HTERT RPE-1 (cell line): ENCODE results near the gene SHTN1.

Experiments
- in situ Hi-C: fragments of 300-500 bp; cut with MboI; formaldehyde crosslinking; loops from 4 replicates; pipeline ENCODE4 v1.14.3; 2020; ENCODE audit warnings: low sequenced_read_pairs

Gene SHTN1

DNA sequence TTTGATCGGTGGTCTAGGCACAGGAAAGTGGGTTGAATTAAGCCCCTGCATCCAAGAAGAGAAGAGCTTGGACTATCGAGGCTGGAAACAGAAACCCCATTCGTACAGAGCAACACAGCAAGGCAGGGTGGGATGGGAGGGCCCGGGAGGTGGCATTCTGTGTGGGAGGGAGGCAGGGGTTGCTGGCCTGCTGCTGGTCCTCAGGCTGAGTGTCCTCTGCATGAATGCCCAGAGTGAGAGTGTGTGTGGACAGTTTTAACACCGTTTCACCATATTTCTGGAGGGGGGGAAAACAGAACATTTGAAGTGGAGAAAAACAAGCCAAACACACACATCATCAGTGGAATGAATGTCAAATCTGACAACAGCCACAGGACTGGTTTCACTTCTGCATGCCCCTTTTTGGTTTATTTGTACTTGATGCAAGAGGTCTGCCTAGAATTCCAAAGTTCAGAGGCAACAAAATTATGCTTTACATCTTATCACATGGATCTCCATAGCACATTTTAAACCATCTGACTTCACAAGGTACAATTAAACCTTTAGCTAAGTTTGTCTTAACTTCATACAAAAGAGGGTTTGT is 166.8 kb downstream of the SHTN1 start:
- in situ Hi-C loops, result no loop called here

DNA sequence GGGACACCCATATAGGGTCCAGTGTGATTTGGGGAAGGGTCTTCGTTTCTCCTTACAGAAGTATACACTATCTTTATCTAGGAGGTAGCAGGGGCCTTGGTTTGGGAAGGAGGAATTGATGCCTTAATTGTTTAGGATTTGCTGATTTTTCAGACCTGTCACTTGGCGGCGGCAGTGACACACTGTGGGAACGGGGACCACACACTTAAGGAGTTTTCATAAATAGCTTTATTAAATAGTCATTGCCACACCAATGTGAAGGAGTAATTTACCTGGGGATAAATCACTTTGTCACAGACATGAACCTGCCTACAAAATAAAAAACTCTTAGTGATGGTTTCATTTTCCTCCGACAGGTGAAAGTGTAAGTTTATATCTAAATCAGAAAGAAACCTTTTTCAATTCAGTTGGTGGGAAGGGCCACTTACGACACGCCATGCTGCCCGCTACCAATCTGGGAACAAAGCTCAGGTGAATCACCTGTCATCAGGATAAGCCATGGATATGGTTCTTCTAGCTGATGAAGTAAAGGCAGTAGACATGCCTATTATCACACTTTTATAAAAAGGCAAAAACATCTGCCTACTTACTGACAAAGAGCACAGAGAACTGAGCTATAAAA is 168.0 kb downstream of the SHTN1 start:
- in situ Hi-C loops, result no loop called here

DNA sequence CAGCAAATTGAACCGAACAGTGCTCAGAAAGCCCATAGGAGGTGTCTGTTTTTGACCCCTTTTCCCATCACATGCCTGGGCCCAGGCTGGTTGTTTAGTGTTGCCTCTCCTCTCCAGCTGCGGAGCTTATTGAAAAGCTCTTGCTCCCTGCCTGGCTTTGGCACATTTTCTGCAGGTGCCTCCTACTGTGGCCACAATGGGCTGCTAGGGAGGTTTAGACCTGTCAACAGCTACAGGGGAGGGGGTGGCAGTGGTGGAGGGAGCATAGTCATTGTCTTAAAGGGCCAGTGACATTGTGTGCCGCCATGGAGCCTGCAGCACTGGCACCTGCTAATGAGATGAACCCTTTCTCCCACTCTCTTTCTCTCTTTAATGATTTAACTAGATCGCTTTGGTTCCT is 168.9 kb downstream of the SHTN1 start:
- in situ Hi-C loops, result no loop called here

DNA sequence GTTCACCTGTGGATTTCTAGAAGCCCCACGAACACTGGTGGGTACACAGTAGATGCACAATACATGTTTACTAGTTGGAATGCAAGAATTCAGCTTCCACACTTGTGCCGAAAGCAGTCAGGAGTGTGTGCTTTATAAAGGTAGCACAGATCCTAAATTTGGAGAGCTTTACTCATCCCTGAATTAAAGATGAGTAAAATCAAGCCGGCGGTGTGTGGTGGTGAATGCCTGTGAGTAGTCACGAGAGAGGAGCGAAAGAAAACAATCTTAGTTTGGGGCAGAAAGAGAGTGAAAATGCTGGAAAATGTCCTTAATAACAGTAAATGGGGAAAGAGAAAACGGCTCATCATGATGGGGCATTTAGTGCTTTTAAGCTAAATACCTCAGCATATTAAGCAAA is 169.3 kb downstream of the SHTN1 start:
- in situ Hi-C loops, result no loop called here

DNA sequence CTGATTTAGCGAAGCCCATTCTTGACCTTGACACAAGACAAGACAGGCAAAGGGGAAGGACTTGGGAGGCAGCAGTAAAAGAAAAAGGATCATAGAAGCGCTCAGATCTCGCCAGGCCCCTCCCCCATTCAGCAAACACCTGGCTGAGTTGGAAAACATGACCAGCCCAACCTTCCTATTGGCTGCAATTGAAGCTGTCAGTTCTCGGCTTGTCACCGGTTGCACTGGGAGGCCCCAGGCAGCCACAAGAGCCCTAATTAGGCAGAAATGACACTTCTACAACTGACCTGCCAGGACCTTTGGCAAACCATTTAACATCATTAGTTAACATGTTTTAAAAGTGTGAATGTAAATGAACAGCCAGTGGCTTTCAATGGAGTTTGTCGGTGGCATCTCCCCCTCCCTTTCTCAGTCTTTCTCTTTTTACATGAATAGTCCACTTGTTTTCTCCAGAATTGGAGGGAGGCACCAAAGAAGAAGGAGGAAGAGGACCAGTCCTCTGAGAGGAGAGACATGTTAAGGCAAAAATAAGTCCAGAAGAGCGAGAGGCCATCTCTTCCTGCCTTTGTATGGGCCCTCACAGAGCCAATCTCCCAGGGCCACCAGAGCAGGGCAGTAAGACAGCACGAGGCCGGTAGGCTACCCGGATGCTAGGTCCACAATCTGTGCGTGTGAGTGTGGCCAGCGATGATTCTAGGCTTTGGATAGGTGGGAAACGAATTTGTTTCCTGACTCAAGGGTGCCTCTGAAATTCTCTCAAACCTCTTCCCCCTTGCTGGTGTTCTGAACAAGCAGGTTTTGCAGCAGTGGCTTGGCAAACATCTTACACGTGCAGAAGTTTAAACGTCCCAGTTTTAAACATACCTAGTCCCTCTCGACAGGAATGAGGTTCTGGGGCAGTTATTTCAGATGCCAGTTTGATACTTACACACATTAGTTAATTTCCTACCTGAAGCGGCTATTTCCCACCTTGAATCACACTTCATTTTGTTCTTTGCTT is 170.7 kb downstream of the SHTN1 start:
- in situ Hi-C loops, result no loop called here

DNA sequence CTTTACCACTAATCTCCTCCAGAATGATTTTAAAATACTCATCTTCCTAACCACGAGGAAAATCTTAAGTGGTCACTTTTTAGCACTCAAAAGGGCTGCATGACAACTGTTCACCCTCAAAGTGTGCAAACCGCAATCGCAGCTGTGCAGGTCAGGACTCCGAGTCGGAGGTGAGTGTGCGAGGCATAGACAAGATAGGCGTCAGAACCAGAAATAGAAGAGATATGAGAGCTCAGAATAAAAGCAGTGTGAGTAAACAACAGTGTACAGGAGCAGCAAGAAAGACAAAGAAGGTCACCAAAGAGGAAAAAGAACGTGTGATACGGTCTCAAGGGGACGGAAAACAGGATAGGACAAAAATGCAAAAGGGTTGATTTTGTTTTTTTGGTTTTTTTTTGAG is 173.2 kb downstream of the SHTN1 start:
- in situ Hi-C loops, result no loop called here
